Stimulated activated naive B cell treated with anti-CD40 and anti-IgM and Interleukin-4, amounts not matched to agents 10 μg/mL and 1 μg/mL and 100 μg/mL, for 72 hours (primary cell): Measurements from ENCODE around the gene NOTO.

Source experiments
- ATAC-seq, 2 donors: fragments of 150-1000 bp; cut with Tn5 transposase; replicated peaks; 2 replicates each; pipeline ENCODE4 v1.10.0; 2021; ENCODE audit warnings: moderate library complexity in 1 of 2
- DNase-seq: peaks from one replicate; pipeline ENCODE4 v3.0.0; 2021
- H3K27ac Mint-ChIP-seq: one replicate; pipeline ENCODE4 v1.8.0; 2022; ENCODE audit warnings: mild to moderate bottlenecking, mixed read lengths
- H3K27me3 Mint-ChIP-seq, 2 donors: one replicate each; pipeline ENCODE4 v1.8.0; 2022; ENCODE audit warnings: mixed read lengths in 2 of 2
- H3K36me3 Mint-ChIP-seq, 2 donors: one replicate each; pipeline ENCODE4 v1.8.0; 2022; ENCODE audit warnings: mixed read lengths in 2 of 2, mild to moderate bottlenecking in 1 of 2
- H3K4me1 Mint-ChIP-seq, 2 donors: one replicate each; pipeline ENCODE4 v1.8.0; 2022; ENCODE audit warnings: mixed read lengths in 2 of 2, mild to moderate bottlenecking in 1 of 2
- H3K4me3 Mint-ChIP-seq, 2 donors: one replicate each; pipeline ENCODE4 v1.8.0; 2022; ENCODE audit warnings: mild to moderate bottlenecking in 2 of 2, mixed read lengths in 2 of 2, moderate library complexity in 1 of 2
- H3K9me3 Mint-ChIP-seq, 2 donors: one replicate each; pipeline ENCODE4 v1.8.0; 2022; ENCODE audit warnings: mixed read lengths in 2 of 2, mild to moderate bottlenecking in 1 of 2

Gene NOTO

GRCh38 chr2:73253901-73254300 is 51.5 kb downstream of the NOTO start:
- peak overlapping the region; percentile 37 for H3K27ac Mint-ChIP-seq
- no peaks in the 10 kb centered on the region for H3K27me3 Mint-ChIP-seq
- peak; percentile 33 to 48 for ATAC-seq
- H3K4me1 Mint-ChIP-seq = peaks cover 4 to 12% of the 10 kb centered on the region in 2 donors
- H3K9me3 Mint-ChIP-seq = no peaks in the 10 kb centered on the region
- peaks cover 21 to 56% of the 10 kb centered on the region in 2 donors for H3K36me3 Mint-ChIP-seq
- no peak for DNase-seq
- no peak overlapping the region for H3K4me3 Mint-ChIP-seq

GRCh38 chr2:73254343-73255006 is 52.1 kb downstream of the NOTO start:
- no peaks in the 10 kb centered on the region for H3K9me3 Mint-ChIP-seq
- ATAC-seq = no peak
- H3K4me1 Mint-ChIP-seq = peaks cover 4 to 9% of the 10 kb centered on the region in 2 donors

GRCh38 chr2:73255007-73255644 is 52.8 kb downstream of the NOTO start:
- DNase-seq (no peak), ATAC-seq (no peak)
- H3K36me3 Mint-ChIP-seq = peaks cover 17 to 56% of the 10 kb centered on the region in 2 donors
- peaks cover 4 to 6% of the 10 kb centered on the region in 2 donors for H3K4me1 Mint-ChIP-seq
- H3K4me3 Mint-ChIP-seq = no peak overlapping the region
- no peaks in the 10 kb centered on the region for H3K9me3 Mint-ChIP-seq
- no peaks in the 10 kb centered on the region for H3K27me3 Mint-ChIP-seq
- H3K27ac Mint-ChIP-seq = peak overlapping the region; percentile 81

More at GRCh38 chr2:73254343-73255006, 52.1 kb downstream of the NOTO start:
- Mint-ChIP-seq H3K27me3 (no peaks in the 10 kb centered on the region), H3K36me3 (peaks cover 18 to 58% of the 10 kb centered on the region in 2 donors), H3K4me3 (no peak overlapping the region), H3K27ac (peak overlapping the region; percentile 81)
- DNase-seq = no peak

- Mint-ChIP-seq H3K9me3 (no peaks in the 10 kb centered on the region), H3K4me1 (peaks cover 4 to 6% of the 10 kb centered on the region in 2 donors), H3K27me3 (no peaks in the 10 kb centered on the region), H3K27ac (peak overlapping the region; percentile 70), H3K36me3 (peaks cover 19 to 51% of the 10 kb centered on the region in 2 donors), H3K4me3 (no peak overlapping the region)
- ATAC-seq (peak in 1 of 2 donors; percentile 15), DNase-seq (no peak)
These were observed 53.7 kb downstream of the NOTO start for GRCh38 chr2:73255907-73256617.

GRCh38 chr2:73256618-73256922 is 54.2 kb downstream of the NOTO start:
- peak in 1 of 2 donors; percentile 6 for ATAC-seq
- no peaks in the 10 kb centered on the region for H3K27me3 Mint-ChIP-seq
- no peak overlapping the region for H3K4me3 Mint-ChIP-seq
- no peak for DNase-seq
- no peaks in the 10 kb centered on the region for H3K9me3 Mint-ChIP-seq
- peaks cover 19 to 50% of the 10 kb centered on the region in 2 donors for H3K36me3 Mint-ChIP-seq
- H3K4me1 Mint-ChIP-seq = peaks cover 4 to 6% of the 10 kb centered on the region in 2 donors
- peak overlapping the region; percentile 70 for H3K27ac Mint-ChIP-seq

GRCh38 chr2:73257021-73257420 is 54.6 kb downstream of the NOTO start:
- peaks cover 4 to 6% of the 10 kb centered on the region in 2 donors for H3K4me1 Mint-ChIP-seq
- H3K36me3 Mint-ChIP-seq = peaks cover 19 to 50% of the 10 kb centered on the region in 2 donors
- peak overlapping the region; percentile 70 for H3K27ac Mint-ChIP-seq
- no peaks in the 10 kb centered on the region for H3K9me3 Mint-ChIP-seq
- H3K4me3 Mint-ChIP-seq = no peak overlapping the region
- H3K27me3 Mint-ChIP-seq = no peaks in the 10 kb centered on the region
- no peak for DNase-seq
- no peak for ATAC-seq

- ATAC-seq (no peak), DNase-seq (no peak)
- Mint-ChIP-seq H3K27ac (peak overlapping the region; percentile 70), H3K36me3 (peaks cover 19 to 46% of the 10 kb centered on the region in 2 donors), H3K9me3 (no peaks in the 10 kb centered on the region), H3K4me3 (no peak overlapping the region), H3K27me3 (no peaks in the 10 kb centered on the region), H3K4me1 (peaks cover 4 to 6% of the 10 kb centered on the region in 2 donors)
These were observed 55.2 kb downstream of the NOTO start for GRCh38 chr2:73257425-73258125.

GRCh38 chr2:73258186-73258912 is 56.0 kb downstream of the NOTO start:
- no peak overlapping the region for H3K4me3 Mint-ChIP-seq
- peaks cover 4 to 6% of the 10 kb centered on the region in 2 donors for H3K4me1 Mint-ChIP-seq
- DNase-seq = no peak
- no peaks in the 10 kb centered on the region for H3K9me3 Mint-ChIP-seq
- H3K27ac Mint-ChIP-seq = no peak overlapping the region
- H3K27me3 Mint-ChIP-seq = no peaks in the 10 kb centered on the region
- H3K36me3 Mint-ChIP-seq = peaks cover 23 to 44% of the 10 kb centered on the region in 2 donors
- no peak for ATAC-seq

GRCh38 chr2:73258913-73259215 is 56.5 kb downstream of the NOTO start:
- Mint-ChIP-seq H3K36me3 (peaks cover 28 to 46% of the 10 kb centered on the region in 2 donors), H3K27me3 (no peaks in the 10 kb centered on the region), H3K9me3 (no peaks in the 10 kb centered on the region), H3K4me3 (no peak overlapping the region), H3K4me1 (peaks cover 4 to 6% of the 10 kb centered on the region in 2 donors), H3K27ac (peak overlapping the region; percentile 65)
- ATAC-seq (no peak), DNase-seq (no peak)

GRCh38 chr2:73259276-73259675 is 56.9 kb downstream of the NOTO start:
- no peaks in the 10 kb centered on the region for H3K27me3 Mint-ChIP-seq
- DNase-seq = no peak
- peaks cover 4 to 6% of the 10 kb centered on the region in 2 donors for H3K4me1 Mint-ChIP-seq
- ATAC-seq = no peak
- H3K9me3 Mint-ChIP-seq = no peaks in the 10 kb centered on the region
- no peak overlapping the region for H3K4me3 Mint-ChIP-seq
- peaks cover 31 to 47% of the 10 kb centered on the region in 2 donors for H3K36me3 Mint-ChIP-seq
- peak overlapping the region; percentile 65 for H3K27ac Mint-ChIP-seq

- Mint-ChIP-seq H3K4me3 (no peak overlapping the region), H3K9me3 (no peaks in the 10 kb centered on the region), H3K36me3 (peaks cover 27 to 47% of the 10 kb centered on the region in 2 donors), H3K4me1 (peaks cover 4 to 5% of the 10 kb centered on the region in 2 donors), H3K27ac (peak overlapping the region; percentile 38), H3K27me3 (no peaks in the 10 kb centered on the region)
- ATAC-seq (no peak), DNase-seq (no peak)
These were observed 57.4 kb downstream of the NOTO start for GRCh38 chr2:73259704-73260337.

- Mint-ChIP-seq H3K9me3 (no peaks in the 10 kb centered on the region), H3K27ac (no peak overlapping the region), H3K27me3 (no peaks in the 10 kb centered on the region), H3K4me1 (peaks cover 0 to 4% of the 10 kb centered on the region in 2 donors), H3K4me3 (no peak overlapping the region), H3K36me3 (peaks cover 28 to 41% of the 10 kb centered on the region in 2 donors)
- ATAC-seq = peak in 1 of 2 donors; percentile 27
- DNase-seq = no peak
These were observed 58.1 kb downstream of the NOTO start for GRCh38 chr2:73260338-73260984.
